T-helper 1 cell treated with Interleukin-12 subunit alpha and Interleukin-12 subunit beta and Interleukin-4 antibody, amounts not matched to agents 30 μg/mL and 1 μg/mL, for 36 hours (primary cell): Measurements from ENCODE around the gene TNFAIP3.

Source experiments
- H3K27ac Mint-ChIP-seq: one replicate; pipeline ENCODE4 v1.8.0; 2021; ENCODE audit warnings: mild to moderate bottlenecking, mixed read lengths
- H3K27me3 Mint-ChIP-seq: one replicate; pipeline ENCODE4 v1.8.0; 2021; ENCODE audit warnings: low read depth, mixed read lengths
- H3K36me3 Mint-ChIP-seq: one replicate; pipeline ENCODE4 v1.8.0; 2021; ENCODE audit warnings: low read depth, mixed read lengths
- H3K4me1 Mint-ChIP-seq: one replicate; pipeline ENCODE4 v1.8.0; 2021; ENCODE audit warnings: low read depth, mixed read lengths
- H3K4me3 Mint-ChIP-seq: one replicate; pipeline ENCODE4 v1.8.0; 2021; ENCODE audit warnings: mild to moderate bottlenecking, moderate library complexity, mixed read lengths
- H3K9me3 Mint-ChIP-seq: one replicate; pipeline ENCODE4 v1.8.0; 2021; ENCODE audit warnings: mixed read lengths

The TNFAIP3 gene

DNA sequence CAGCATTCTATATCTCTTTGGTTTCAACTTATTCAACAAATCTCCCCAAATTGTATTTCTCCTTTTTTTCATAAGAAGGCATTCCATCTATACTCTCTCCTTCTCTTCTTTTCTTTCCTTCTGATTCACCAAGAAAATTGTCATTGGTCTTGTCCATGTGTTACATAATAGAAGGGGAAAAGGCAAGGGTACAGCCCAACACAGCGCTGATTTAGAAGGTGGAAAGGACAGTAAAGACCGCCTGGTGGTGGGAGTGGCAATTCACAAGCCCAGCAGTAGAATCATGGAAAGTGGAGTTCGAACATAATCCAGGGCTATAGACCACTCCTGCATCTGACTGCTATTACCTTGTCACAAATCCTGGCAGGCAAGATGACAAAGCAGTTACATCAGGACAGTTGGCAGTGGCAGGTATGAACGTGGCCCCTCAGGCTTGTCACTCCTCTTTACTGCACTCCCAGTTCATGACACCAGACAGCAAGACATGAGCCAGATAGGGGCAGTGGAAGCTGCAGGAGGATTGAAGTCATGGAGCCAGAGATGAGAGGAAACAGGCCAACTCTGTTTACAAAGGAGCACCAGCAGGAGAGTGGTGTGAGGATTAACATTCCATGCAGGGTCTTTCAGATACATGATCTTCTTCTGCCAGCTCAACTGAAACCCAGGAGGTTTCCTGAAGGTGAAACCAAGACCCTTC is 2.1 kb upstream of the TNFAIP3 start:
- H3K27me3 Mint-ChIP-seq = no peaks in the 10 kb centered on the region
- no peaks in the 10 kb centered on the region for H3K9me3 Mint-ChIP-seq
- peak overlapping the region; percentile 12 for H3K27ac Mint-ChIP-seq
- H3K4me1 Mint-ChIP-seq = peaks cover 32% of the 10 kb centered on the region
- peaks cover 31% of the 10 kb centered on the region for H3K36me3 Mint-ChIP-seq
- no peak overlapping the region for H3K4me3 Mint-ChIP-seq

- Mint-ChIP-seq H3K4me3 (peak overlapping the region; percentile 80), H3K27ac (peak overlapping the region; percentile 86), H3K9me3 (no peaks in the 10 kb centered on the region), H3K4me1 (peaks cover 37% of the 10 kb centered on the region), H3K27me3 (no peaks in the 10 kb centered on the region), H3K36me3 (peaks cover 41% of the 10 kb centered on the region)
Observed at GRCh38 chr6:137866200-137866913, 702 bp upstream of the TNFAIP3 start.

GRCh38 chr6:137867685-137868509 is 838 bp downstream of the TNFAIP3 start:
- Mint-ChIP-seq H3K4me3 (peak overlapping the region; percentile 90), H3K27ac (peak overlapping the region; percentile 87), H3K36me3 (peaks cover 50% of the 10 kb centered on the region), H3K4me1 (peaks cover 41% of the 10 kb centered on the region), H3K9me3 (no peaks in the 10 kb centered on the region), H3K27me3 (no peaks in the 10 kb centered on the region)

GRCh38 chr6:137868721-137869548 is 1.9 kb downstream of the TNFAIP3 start:
- Mint-ChIP-seq H3K9me3 (no peaks in the 10 kb centered on the region), H3K4me3 (peak overlapping the region; percentile 90), H3K36me3 (peaks cover 60% of the 10 kb centered on the region), H3K27ac (peak overlapping the region; percentile 87), H3K27me3 (no peaks in the 10 kb centered on the region), H3K4me1 (peaks cover 49% of the 10 kb centered on the region)

GRCh38 chr6:137869549-137870307 is 2.7 kb downstream of the TNFAIP3 start:
- Mint-ChIP-seq H3K4me3 (peak overlapping the region; percentile 90), H3K9me3 (no peaks in the 10 kb centered on the region), H3K36me3 (peaks cover 59% of the 10 kb centered on the region), H3K27me3 (no peaks in the 10 kb centered on the region), H3K27ac (peak overlapping the region; percentile 87), H3K4me1 (peaks cover 53% of the 10 kb centered on the region)

DNA sequence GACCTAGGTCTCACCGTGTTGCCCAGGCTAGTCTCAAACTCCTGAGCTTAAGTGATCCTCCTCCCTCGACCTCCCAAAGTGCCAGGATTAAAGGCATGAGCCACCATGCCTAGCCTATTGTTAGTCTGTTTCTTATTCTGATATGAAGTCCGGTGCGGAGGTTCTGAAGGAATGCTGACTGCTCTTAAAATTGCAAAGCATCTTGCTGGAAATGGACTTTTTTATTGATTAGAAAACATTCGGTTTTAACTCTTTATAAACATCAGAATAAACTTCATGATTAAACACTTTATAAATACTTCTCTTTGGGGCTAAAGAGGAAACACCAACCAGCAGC is 3.2 kb downstream of the TNFAIP3 start:
- H3K36me3 Mint-ChIP-seq = peaks cover 64% of the 10 kb centered on the region
- no peaks in the 10 kb centered on the region for H3K9me3 Mint-ChIP-seq
- peak overlapping the region; percentile 90 for H3K4me3 Mint-ChIP-seq
- no peaks in the 10 kb centered on the region for H3K27me3 Mint-ChIP-seq
- peak overlapping the region; percentile 87 for H3K27ac Mint-ChIP-seq
- peaks cover 58% of the 10 kb centered on the region for H3K4me1 Mint-ChIP-seq

DNA sequence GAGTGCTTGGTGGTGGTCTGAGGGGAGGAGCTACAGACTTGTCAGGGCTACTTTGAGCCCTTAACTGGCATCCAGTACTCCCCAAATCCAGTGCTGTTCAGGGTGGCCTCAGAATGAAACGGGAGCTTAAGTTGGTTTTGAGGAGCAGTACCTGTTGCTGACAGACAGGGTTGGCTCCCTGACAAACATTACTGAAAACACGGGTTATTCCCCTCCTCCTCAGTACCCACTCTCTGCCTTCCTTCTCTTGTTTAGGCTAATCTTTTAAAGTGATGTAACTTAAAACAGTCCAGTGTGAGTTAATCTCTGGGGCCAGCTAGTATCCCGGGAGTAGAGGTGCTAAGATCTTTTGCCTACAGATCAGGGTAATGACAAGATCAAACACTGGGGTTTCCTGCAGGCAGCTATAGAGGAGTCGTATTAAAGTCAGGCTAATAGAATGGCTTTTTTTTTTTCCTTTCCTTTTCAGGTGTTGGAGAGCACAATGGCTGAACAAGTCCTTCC is 3.7 kb downstream of the TNFAIP3 start:
- no peaks in the 10 kb centered on the region for H3K9me3 Mint-ChIP-seq
- H3K36me3 Mint-ChIP-seq = peaks cover 69% of the 10 kb centered on the region
- H3K27ac Mint-ChIP-seq = peak overlapping the region; percentile 87
- peaks cover 58% of the 10 kb centered on the region for H3K4me1 Mint-ChIP-seq
- peak overlapping the region; percentile 90 for H3K4me3 Mint-ChIP-seq
- no peaks in the 10 kb centered on the region for H3K27me3 Mint-ChIP-seq

- peaks cover 71% of the 10 kb centered on the region for H3K36me3 Mint-ChIP-seq
- H3K9me3 Mint-ChIP-seq = no peaks in the 10 kb centered on the region
- H3K4me1 Mint-ChIP-seq = peaks cover 53% of the 10 kb centered on the region
- peak overlapping the region; percentile 87 for H3K27ac Mint-ChIP-seq
- H3K27me3 Mint-ChIP-seq = no peaks in the 10 kb centered on the region
- peak overlapping the region; percentile 90 for H3K4me3 Mint-ChIP-seq
Observed at GRCh38 chr6:137871291-137871690, 4.2 kb downstream of the TNFAIP3 start.

GRCh38 chr6:137871831-137872454 is 4.9 kb downstream of the TNFAIP3 start:
- peaks cover 77% of the 10 kb centered on the region for H3K36me3 Mint-ChIP-seq
- H3K27ac Mint-ChIP-seq = peak overlapping the region; percentile 87
- no peaks in the 10 kb centered on the region for H3K9me3 Mint-ChIP-seq
- peaks cover 53% of the 10 kb centered on the region for H3K4me1 Mint-ChIP-seq
- H3K4me3 Mint-ChIP-seq = peak overlapping the region; percentile 90
- H3K27me3 Mint-ChIP-seq = no peaks in the 10 kb centered on the region

DNA sequence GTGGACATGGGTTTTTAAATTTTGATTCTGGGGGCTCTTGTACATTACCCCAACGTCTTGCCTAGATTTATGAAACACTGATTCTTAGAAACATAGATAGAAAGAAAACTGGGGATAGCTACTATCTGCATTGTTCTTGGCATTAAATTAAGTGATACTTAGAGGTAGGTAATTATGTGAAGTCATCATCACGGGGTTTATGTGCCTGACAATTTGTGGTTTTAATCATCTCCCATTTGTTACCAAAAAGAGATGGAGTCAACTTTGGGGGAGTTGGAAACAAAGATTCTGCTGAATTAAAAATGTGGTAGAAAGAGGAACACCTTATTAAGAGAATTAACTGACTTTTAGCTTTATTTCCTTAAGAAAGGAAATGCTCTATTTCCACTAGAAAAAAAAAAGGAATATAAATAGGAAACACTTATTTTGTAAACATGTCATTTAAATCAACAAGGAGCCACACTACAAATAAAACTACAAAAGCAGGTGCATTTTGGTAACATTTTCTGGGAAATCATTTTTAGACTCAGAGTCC is 5.6 kb downstream of the TNFAIP3 start:
- Mint-ChIP-seq H3K27me3 (no peaks in the 10 kb centered on the region), H3K36me3 (peaks cover 84% of the 10 kb centered on the region), H3K9me3 (no peaks in the 10 kb centered on the region), H3K4me3 (peak overlapping the region; percentile 90), H3K27ac (peak overlapping the region; percentile 87), H3K4me1 (peaks cover 57% of the 10 kb centered on the region)

DNA sequence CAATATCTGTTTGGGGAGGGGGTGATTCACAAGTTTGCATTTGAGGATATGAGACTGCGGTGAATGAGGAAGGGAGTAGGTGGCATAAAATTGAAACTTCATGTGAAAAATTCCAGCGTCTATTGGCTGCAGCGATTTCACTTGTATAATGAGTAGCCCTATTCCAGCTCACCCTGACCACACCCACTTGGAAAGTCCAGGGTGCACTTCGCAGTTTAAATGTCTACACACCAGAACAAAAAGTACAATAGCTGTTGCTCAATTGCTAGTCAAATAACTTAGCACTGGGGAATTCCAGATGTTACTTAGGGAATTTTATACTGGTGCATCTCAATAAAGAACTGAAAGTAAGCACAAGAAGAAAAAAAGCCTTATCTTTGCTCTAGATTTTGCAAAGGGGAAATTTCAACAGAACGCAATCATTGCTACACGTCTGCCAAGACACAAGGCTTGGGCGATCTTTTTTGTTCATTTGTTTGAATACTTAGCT is 6.3 kb downstream of the TNFAIP3 start:
- no peaks in the 10 kb centered on the region for H3K27me3 Mint-ChIP-seq
- H3K36me3 Mint-ChIP-seq = peaks cover 86% of the 10 kb centered on the region
- H3K4me1 Mint-ChIP-seq = peaks cover 64% of the 10 kb centered on the region
- no peaks in the 10 kb centered on the region for H3K9me3 Mint-ChIP-seq
- peak overlapping the region; percentile 87 for H3K27ac Mint-ChIP-seq
- peak overlapping the region; percentile 90 for H3K4me3 Mint-ChIP-seq

GRCh38 chr6:137874204-137875057 is 7.4 kb downstream of the TNFAIP3 start:
- Mint-ChIP-seq H3K27me3 (no peaks in the 10 kb centered on the region), H3K9me3 (no peaks in the 10 kb centered on the region), H3K4me3 (peak overlapping the region; percentile 90), H3K36me3 (peaks cover 86% of the 10 kb centered on the region), H3K27ac (peak overlapping the region; percentile 87), H3K4me1 (peaks cover 69% of the 10 kb centered on the region)
